Measurements from ENCODE around the gene POLDIP2. TPM values are rescaled to one million over a fixed set of nuclear protein-coding genes. Genes with fewer than 3 reads are reported as not detected.

Gene POLDIP2
- total RNA-seq, 1 experiment from 2014 or later, result 95.1 TPM

DNA sequence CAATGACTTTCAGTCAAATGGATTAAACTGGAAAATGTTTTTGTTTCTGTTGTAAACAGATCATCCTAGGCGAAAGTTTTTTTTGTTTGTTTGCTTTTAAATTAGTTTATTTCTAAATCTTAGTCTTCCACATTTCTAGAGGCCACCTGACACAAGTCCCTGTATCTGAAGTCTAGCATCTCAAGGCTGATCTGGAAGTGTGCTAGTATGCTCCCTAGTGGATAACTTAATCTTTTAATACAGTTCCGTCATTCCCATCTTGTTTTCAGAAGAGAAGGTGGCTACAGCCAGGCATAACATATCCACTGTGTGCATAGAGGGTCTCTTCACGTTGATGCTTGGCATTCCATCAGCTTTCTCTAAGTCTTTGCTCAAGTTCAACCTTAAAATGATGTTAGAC, 29.6 kb downstream of the POLDIP2 start:
- DNase-seq, result no peak
- no peaks in the 10 kb centered on the region for H3K9me3 ChIP-seq (replicated peaks)
- H3K27me3 ChIP-seq, result no peaks in the 10 kb centered on the region
- H3K27ac ChIP-seq, result no peak overlapping the region
- H3K4me3 ChIP-seq, result no peak overlapping the region
- peaks cover 54% of the 10 kb centered on the region for H3K36me3 ChIP-seq
- no peaks in the 10 kb centered on the region; the same call in 1 of the 2 replicates for H3K4me1 ChIP-seq

DNA sequence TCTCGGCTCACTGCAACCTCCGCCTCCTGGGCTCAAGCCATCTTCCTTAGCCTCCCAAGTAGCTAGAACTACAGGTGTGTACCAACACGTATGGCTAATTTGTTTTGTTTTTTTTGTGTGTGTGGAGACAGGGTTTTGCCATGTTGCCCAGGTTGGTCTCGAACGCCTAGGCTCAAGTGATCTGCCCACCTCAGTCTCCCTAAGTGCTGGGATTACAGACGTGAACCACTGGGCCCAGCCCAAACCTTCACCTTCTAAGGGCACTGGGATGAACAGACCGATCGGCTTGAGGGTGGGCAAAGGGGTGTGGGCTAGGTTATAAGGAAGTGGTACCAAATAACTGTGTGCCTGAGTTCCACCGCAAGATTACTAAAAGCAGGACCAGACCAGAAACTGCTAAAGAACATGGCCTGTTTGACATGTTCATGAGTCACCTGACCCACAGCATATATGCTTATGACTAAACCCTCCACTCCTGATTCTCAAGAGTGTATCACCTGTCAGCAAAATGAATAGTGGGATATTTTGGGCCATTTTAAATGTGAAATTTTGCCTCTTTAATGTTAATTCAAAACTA, 30.2 kb downstream of the POLDIP2 start:
- DNase-seq, result no peak
- Histone ChIP-seq H3K27me3 (no peaks in the 10 kb centered on the region), H3K27ac (no peak overlapping the region), H3K9me3 (replicated peaks) (no peaks in the 10 kb centered on the region), H3K4me3 (no peak overlapping the region), H3K4me1 (no peaks in the 10 kb centered on the region; the same call in 1 of the 2 replicates), H3K36me3 (peaks cover 54% of the 10 kb centered on the region)

DNA sequence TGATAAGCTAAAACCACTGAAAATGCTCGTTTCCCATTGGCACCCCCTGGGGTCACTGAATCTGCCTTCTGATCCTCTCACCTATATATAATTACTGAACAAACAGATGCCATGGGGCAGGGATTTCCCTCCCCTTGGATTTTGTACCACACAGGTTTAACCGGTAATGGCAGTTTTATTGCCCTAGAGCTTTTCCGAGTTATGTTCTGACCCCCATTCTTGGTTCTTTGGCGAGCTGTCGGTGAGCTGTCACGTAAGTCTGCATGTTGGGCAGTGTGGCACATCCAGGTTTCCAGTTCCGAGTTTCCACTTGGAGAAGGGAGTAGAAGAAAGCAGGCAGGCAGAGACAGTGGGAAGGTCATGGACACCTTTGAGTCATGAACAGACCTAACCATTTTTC, 31.2 kb downstream of the POLDIP2 start:
- H3K36me3 ChIP-seq, result peaks cover 58% of the 10 kb centered on the region
- H3K27ac ChIP-seq, result no peak overlapping the region
- H3K27me3 ChIP-seq, result no peaks in the 10 kb centered on the region
- H3K9me3 ChIP-seq (replicated peaks), result no peaks in the 10 kb centered on the region
- no peak for DNase-seq
- H3K4me3 ChIP-seq, result no peak overlapping the region
- peaks cover 5% of the 10 kb centered on the region for H3K4me1 ChIP-seq

DNA sequence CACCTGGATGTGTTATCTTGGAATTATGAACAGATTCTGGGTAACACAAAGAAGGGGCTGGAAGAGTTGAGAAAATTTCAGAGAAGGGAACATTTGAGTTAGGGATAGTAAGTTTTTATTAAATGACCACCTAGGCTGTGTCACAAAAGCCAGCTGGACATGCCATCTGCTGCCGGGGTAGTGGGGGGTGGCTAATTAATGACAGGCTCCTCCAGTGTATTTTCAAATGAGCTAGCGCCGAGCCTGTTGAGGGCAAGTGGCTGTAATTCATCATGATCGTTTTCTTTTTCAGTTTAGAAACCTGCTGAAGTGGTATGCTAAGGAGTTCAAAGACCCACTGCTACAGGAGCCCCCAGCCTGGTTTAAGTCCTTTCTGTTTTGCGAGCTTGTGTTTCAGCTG, 32.1 kb downstream of the POLDIP2 start:
- Histone ChIP-seq H3K4me1 (peaks cover 14% of the 10 kb centered on the region), H3K27ac (no peak overlapping the region), H3K4me3 (no peak overlapping the region), H3K9me3 (replicated peaks) (no peaks in the 10 kb centered on the region), H3K27me3 (no peaks in the 10 kb centered on the region), H3K36me3 (peaks cover 63% of the 10 kb centered on the region)
- no peak for DNase-seq

DNA sequence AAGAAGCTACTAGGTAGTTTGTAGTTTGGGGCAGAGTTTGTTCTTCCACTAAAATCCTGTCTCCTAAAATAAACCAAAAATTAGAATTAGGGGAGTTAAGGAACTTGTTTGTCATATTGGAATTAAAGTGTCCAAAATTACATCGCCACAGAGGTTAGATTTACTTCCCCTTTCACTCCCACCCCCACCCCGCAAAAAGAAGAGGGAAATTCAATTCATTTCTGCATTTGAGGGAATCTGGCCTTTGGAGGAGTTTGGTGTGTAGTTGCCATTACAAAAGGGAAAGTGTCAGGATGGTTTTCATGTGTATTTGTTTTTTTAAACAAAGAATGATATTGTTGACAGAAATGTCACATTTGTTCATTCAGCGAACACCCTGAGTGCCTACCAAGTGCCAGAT, 32.5 kb downstream of the POLDIP2 start:
- peaks cover 14% of the 10 kb centered on the region for H3K4me1 ChIP-seq
- H3K27me3 ChIP-seq, result no peaks in the 10 kb centered on the region
- H3K27ac ChIP-seq, result no peak overlapping the region
- DNase-seq, result no peak
- H3K4me3 ChIP-seq, result no peak overlapping the region
- peaks cover 63% of the 10 kb centered on the region for H3K36me3 ChIP-seq
- H3K9me3 ChIP-seq (replicated peaks), result no peaks in the 10 kb centered on the region

DNA sequence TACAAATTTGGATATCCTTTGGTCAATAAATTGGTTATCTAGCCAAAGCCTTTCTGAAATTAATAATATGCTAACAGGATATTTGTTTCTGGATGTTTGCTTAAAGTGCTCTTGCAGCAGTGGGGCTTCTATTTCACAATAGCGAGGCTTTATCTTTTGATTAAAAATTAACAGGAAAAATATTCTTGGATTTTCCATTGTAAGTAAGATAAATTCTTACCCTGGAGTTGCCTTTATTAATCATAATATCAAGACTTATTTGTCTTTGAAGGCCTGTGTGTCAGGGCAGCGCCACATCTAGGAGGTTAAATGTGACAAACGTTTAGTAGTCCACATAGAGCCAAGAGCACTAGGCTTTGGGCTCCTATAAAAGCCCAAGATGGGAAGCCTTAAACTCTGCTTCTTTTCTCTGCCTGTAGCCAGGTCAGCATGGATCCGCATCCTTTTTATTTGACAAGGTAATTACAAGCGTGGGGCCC, 33.0 kb downstream of the POLDIP2 start:
- H3K27ac ChIP-seq, result no peak overlapping the region
- H3K27me3 ChIP-seq, result no peaks in the 10 kb centered on the region

DNA sequence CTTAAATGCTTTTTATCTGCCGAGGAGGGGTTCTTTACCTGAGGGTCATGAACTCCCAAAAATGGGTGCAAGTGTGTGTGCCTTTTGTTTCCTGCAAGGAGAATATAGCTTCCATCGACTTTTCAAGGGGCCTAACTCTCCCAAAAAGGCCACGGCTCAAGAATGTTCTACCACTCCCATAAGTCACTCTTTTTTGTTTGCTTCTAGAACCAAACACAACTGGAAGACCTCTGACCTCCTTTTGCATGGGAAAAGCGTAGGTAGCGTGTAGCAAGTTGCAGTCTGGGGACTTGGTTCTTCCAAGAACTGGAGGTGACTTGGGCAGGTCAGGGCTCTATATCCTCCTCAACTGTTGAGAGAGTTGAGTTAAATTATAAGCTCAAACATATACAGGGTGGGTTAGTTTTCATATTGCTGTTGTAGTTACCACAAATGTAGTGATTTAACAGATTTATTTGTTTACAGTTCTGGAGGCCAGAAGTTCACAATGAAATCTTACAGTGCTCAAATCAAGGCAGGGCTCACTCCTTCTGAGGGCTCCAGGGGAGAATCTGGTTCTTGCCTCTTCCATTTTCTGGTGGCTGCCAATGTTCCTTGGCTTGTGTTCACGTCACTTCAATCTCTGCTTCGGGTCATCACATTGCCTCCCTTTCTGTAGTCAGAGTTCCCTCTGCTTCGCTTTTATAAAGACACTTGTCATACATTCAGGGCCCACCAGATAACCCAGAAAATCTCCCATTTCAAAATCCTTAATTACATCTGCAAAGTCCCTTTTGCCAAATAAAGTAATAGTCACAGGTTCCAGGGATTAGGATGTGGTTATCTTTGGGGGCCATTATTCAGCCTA, 36.9 kb downstream of the POLDIP2 start:
- DNase-seq, result no peak
- H3K36me3 ChIP-seq, result peaks cover 20% of the 10 kb centered on the region
- H3K27me3 ChIP-seq, result no peaks in the 10 kb centered on the region
- H3K4me3 ChIP-seq, result peak overlapping the region; percentile 72
- peaks cover 19% of the 10 kb centered on the region; the same call in 1 of the 2 replicates for H3K4me1 ChIP-seq
- no peaks in the 10 kb centered on the region for H3K9me3 ChIP-seq (replicated peaks)
- H3K27ac ChIP-seq, result peak overlapping the region; percentile 74; the same call in 1 of the 2 replicates

More for the DNA sequence above, 33.0 kb downstream of the POLDIP2 start:
- Histone ChIP-seq H3K4me1 (peaks cover 14% of the 10 kb centered on the region), H3K9me3 (replicated peaks) (no peaks in the 10 kb centered on the region), H3K4me3 (no peak overlapping the region), H3K36me3 (peaks cover 59% of the 10 kb centered on the region)
- no peak for DNase-seq

DNA sequence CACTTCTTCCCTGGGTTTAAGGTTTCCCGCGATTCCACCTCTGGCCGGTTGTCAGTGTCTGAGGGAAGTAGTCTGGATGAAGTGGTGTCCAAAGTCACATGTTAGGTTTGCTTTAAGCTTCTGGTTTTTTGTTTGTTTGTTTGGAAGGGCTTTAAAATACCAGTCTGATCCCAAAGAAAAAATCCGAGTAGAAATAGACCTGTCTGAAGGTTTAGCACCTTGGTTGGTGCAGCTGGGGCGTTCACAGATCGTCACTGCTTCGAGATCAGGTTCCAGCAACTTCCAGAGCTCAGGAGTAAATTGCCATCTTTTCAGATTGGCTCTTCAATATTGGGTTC, 37.8 kb downstream of the POLDIP2 start:
- peaks cover 16% of the 10 kb centered on the region for H3K36me3 ChIP-seq
- peak overlapping the region; percentile 74 for H3K27ac ChIP-seq
- H3K9me3 ChIP-seq (replicated peaks), result no peaks in the 10 kb centered on the region
- no peaks in the 10 kb centered on the region for H3K27me3 ChIP-seq
- peaks cover 19% of the 10 kb centered on the region; the same call in 1 of the 2 replicates for H3K4me1 ChIP-seq
- DNase-seq, result peak in 1 of 2 experiments; percentile 35
- peak overlapping the region; percentile 72 for H3K4me3 ChIP-seq

DNA sequence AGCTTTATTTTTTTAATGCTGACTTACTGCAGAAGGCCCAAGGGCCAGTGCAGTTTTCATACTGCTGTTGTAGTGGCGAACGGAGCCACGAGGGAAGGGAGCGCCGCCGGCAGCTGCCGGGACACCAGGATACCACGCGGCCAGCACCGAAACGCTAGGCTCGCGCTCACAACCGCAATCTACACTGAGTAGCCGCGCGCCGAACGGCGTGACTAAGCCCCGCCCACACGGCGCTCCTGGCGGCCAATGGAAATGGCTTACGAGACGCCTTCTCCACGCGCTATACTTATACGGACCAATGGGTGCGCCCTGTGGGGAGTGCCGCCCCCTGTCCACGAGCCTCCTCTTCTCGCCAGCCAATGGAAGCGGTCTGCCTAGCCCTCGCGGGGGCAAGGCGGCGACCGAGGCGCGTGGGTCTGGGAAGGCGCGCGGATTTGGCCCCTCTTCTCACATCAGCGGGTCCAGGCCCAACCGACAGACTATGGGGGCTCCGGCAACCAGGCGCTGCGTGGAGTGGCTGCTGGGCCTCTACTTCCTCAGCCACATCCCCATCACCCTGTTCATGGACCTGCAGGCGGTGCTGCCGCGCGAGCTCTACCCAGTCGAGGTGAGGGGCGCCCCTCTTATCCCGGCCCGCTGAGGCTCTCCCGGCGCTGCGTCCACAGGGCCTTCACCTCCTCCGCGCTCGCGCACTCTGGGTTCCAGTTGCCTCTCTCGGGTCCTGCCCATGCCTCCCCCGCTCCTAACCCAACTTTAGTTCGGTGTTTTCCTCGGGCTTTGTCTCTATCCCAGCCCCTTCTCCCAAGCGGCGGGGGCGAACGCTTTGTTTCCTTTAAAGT, 38.3 kb downstream of the POLDIP2 start, which contains the start of gene TMEM97:
Gene TMEM97 (plus strand): TSS at position 442 of the 839 bp plus-strand sequence. CDS start 40 bp downstream, at position 482.
- no peaks in the 10 kb centered on the region for H3K27me3 ChIP-seq
- H3K9me3 ChIP-seq (replicated peaks), result no peaks in the 10 kb centered on the region
- H3K4me3 ChIP-seq, result peak within 1 kb of the TSS; percentile 72
- DNase-seq, result peak; percentile 99
- H3K4me1 ChIP-seq, result peaks cover 19% of the 10 kb centered on the region; the same call in 1 of the 2 replicates
- H3K36me3 ChIP-seq, result peaks cover 12% of the 10 kb centered on the region
- peak within 1 kb of the TSS; percentile 74 for H3K27ac ChIP-seq

DNA sequence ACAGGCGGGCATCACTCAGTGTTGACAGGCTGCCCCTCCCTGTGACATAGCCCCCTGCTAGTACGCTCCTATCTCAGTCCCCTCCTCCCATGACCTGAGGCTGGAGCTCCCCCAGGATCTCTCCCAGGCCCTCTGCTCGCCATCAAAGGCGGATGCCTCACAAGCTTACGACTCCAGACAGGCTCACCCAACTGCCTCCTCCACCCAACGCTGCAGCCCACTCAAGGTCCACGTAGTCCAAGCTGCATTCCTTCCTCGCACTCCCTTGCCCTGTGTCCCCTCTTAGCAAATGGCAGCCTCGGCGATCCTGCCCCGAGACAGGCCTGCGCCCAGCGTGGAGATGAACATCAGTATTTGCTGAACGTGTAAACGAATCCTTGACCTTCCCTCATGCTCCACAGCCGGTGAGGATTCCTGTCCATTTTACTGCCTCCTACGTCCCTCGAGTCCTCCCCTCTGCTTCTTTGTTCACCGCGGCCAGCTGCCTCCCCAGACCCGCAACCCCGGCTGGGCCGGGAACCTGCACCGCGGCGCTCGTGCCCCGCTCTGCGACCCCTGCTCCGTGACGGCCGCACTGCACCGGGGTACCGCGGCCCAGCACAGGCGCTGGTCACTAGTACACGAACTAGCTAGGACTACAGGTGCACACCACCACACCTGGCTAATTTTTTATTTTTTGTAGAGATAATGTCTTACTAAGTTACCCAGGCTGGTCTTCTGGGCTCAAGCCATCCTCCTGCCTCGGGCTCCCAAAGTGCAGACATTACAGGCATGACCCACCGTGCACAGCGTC, 39.2 kb downstream of the POLDIP2 start:
- peak overlapping the region; percentile 74 for H3K27ac ChIP-seq
- peaks cover 19% of the 10 kb centered on the region; the same call in 1 of the 2 replicates for H3K4me1 ChIP-seq
- H3K36me3 ChIP-seq, result peaks cover 12% of the 10 kb centered on the region
- H3K27me3 ChIP-seq, result no peaks in the 10 kb centered on the region
- peak overlapping the region; percentile 72 for H3K4me3 ChIP-seq
- DNase-seq, result peak in 1 of 2 experiments; percentile 38
- no peaks in the 10 kb centered on the region for H3K9me3 ChIP-seq (replicated peaks)

DNA sequence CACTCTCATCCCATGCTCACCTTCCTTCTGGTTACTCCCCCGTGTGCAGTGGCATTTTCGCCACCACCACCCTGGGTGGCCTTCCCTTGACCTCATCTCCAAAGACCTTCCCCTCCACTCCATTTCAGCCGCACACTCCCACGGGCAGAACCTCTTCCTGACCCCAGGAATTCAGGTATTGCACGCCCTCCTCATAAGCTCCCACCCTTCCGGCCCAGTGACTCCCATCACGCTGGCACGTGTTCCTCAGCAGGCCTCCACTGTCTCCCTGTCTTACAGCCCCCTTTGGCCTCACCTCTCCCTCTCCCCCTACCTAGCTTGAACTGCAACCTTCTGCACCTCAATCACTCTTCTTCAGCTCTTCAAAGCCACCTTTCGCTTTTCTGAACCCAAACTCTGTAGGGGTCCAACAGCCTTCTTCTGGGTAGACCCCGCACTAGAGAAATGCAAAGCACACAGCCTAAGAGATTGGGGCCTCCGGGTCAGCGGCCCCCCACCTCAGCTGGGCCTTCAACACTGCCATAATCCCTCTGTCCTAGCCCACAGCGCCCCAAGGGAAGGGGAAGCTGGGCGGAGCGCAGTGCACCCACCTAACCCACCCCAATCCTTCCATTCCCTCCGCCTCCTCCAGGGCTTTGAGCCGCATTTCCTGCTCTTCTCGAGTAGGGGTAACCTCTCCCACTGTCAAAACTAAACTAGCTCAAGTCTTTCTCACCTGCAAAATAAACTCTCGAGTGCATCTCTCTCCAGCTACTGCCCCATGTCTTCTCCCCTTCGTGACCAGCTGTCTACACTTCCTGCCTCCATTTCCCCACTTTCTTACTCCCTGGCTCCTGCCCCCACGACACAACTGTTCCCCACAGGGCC, 40.0 kb downstream of the POLDIP2 start:
- Histone ChIP-seq H3K27me3 (no peaks in the 10 kb centered on the region), H3K27ac (no peak overlapping the region; the same call in 1 of the 2 replicates), H3K36me3 (peaks cover 12% of the 10 kb centered on the region), H3K4me3 (peak overlapping the region; percentile 72), H3K4me1 (peaks cover 19% of the 10 kb centered on the region; the same call in 1 of the 2 replicates), H3K9me3 (replicated peaks) (no peaks in the 10 kb centered on the region)
- DNase-seq, result no peak

DNA sequence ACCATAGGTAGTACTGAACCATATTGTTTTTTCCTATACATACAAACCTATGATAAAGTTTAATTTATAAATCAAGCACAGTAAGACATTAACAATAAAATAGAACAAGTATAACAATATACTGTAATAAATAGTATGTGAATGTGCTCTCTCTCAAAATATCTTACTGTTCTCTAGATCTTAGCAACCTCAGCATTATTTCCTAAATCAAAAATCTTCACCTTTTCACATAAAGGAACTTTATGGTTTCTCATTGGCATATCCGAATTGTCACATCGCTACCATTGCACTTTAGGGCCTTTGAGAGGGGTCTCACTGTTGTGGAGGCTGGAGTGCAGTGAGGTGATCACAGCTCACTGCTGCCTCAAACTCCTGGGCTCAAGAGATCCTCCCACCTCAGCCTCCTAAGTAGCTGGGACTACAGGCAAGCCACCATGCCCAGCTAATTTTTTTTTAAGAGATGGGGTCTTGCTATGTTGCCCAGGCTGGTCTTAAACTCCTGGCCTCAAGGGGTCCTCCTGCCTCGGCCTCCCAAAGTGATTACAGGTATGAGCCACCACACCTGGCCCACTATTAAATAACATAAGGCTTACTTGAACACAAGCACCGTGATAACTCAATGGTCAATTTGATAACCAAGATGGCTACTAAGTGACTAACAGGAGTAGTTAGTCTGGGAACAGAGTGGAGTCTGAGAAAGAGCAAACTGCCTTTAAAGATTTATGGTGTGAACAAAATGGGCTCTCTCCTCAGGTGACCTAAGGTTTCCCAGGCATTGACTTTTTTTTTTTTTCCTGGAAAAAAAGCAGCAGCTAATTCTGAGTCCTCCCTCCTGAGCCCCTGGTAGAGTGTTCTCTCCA, 41.3 kb downstream of the POLDIP2 start:
- DNase-seq, result no peak
- H3K36me3 ChIP-seq, result peaks cover 5% of the 10 kb centered on the region; the same call in 1 of the 2 replicates
- H3K27ac ChIP-seq, result no peak overlapping the region
- no peaks in the 10 kb centered on the region for H3K27me3 ChIP-seq
- peaks cover 14% of the 10 kb centered on the region; the same call in 1 of the 2 replicates for H3K4me1 ChIP-seq
- H3K4me3 ChIP-seq, result no peak overlapping the region
- no peaks in the 10 kb centered on the region for H3K9me3 ChIP-seq (replicated peaks)

Data from SJCRH30 (cell line).